ENCODE measurements around the gene HOXB8.
A peak's percentile ranks its signal among the peaks of the same experiment; 100 is the strongest.

HOXB8 gene

DNA sequence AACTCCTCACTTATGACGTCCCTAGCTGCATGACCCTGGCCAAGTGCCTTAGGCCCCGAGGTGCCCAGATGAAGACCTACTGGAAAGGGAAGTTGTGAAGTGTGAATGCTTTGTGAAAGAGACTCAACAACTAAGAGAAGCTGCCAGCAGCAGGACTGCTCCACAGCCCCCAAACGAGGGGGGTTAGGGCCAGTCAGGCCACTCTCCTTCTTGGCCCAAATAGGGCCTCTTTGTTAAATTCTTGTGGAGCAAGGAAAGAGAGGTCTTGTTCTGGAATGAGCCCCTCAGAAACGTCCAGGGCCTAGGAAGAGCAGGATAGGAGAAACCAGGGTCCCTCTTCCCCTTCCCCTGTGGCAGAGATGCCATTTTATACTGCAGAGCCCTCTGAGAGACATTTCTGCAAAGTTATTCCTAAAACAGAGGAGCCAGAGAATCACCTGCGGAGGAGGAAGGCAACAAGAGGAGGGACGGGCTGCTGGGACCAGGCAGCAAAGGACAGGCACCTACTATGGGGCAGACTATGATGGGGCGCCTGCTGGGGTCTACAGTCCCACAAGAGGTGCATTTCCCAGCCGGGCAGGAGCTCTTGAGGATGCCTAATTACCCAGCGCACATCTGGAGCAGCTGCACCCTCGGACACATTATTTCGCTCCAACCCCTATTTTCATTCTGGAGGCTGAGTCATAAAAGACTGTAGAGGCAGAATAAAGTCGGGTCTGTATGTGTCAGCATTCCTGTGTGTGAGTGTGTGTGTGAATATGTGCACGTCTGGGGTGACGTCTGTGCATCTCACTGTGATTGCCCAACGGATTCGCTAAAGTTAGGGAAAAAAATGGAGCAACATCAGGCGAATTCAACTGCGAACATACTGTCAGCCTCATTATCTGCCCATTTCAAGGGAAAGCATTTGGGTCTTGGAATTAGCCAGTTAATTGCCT lies 22.5 kb upstream of the HOXB8 start:
- DNase-seq (ENCODE audit: insufficient read length, low spot score) (no peak), FAIRE-seq (no peak)
- TF ChIP-seq POU2F2 (IDR thresholded peaks at IDR 0.05; ENCODE audit: low read depth, low read length): no peak
- TF ChIP-seq TAF1 (IDR thresholded peaks at IDR 0.05; ENCODE audit: low read depth, low read length): no peak
- TF ChIP-seq POLR2A (IDR thresholded peaks at IDR 0.05; ENCODE audit: low read depth, low read length): no peak
- no peak for TF ChIP-seq POLR2AphosphoS5 (IDR thresholded peaks at IDR 0.05; ENCODE audit: low read depth, low read length)
- no peak for TF ChIP-seq PAX5 (IDR thresholded peaks at IDR 0.05; ENCODE audit: insufficient read depth, low read length, severe bottlenecking)
- no peak for TF ChIP-seq SPI1 (IDR thresholded peaks at IDR 0.05; ENCODE audit: low read depth, low read length)

DNA sequence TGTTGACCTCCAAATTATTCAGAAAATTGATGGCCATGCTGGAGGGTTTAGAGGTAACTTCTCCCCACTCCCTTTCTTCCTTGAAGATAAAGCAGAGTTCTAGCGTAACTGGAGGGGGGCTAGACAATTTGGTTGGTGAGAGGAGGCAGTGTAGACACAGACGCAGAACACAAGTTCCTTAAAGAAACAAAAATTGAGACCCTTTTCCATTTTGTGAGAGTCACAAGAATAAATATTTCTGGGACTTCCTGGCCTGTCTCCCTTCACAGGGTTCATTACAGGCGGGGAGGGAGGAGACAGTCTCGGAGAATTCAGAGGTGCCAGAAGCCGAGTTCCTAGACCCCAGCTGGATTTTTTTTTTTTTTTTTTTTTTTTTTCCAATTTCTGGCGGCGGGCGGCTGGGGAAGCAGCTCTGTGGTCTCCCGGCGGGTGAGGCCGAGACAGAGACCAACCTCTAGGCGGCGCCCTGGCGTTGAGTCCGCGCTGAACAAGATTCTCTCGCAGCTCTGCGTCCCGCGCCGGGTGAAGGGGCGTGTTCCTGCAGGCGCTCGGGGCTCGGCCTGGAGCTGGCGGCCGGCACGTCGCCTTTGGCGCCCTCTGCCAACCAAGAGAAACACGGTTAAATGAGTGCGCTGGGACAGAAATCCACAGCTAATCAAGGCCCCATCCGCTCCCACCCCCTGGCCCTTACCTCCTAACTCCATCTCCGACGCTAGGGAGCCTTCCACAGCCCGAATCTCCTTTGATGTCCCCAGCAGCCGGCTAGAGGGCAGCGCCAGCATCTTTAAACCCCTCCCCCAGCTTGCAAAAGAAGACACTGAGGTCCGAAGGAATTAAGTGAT lies 21.3 kb upstream of the HOXB8 start:
- peak; percentile 83 for DNase-seq (ENCODE audit: insufficient read length, low spot score)
- FAIRE-seq: peak; percentile 5
- TF ChIP-seq POU2F2 (IDR thresholded peaks at IDR 0.05; ENCODE audit: low read depth, low read length) (no peak), POLR2AphosphoS5 (IDR thresholded peaks at IDR 0.05; ENCODE audit: low read depth, low read length) (no peak), PAX5 (IDR thresholded peaks at IDR 0.05; ENCODE audit: insufficient read depth, low read length, severe bottlenecking) (no peak), SPI1 (IDR thresholded peaks at IDR 0.05; ENCODE audit: low read depth, low read length) (no peak), TAF1 (IDR thresholded peaks at IDR 0.05; ENCODE audit: low read depth, low read length) (no peak), POLR2A (IDR thresholded peaks at IDR 0.05; ENCODE audit: low read depth, low read length) (no peak)

DNA sequence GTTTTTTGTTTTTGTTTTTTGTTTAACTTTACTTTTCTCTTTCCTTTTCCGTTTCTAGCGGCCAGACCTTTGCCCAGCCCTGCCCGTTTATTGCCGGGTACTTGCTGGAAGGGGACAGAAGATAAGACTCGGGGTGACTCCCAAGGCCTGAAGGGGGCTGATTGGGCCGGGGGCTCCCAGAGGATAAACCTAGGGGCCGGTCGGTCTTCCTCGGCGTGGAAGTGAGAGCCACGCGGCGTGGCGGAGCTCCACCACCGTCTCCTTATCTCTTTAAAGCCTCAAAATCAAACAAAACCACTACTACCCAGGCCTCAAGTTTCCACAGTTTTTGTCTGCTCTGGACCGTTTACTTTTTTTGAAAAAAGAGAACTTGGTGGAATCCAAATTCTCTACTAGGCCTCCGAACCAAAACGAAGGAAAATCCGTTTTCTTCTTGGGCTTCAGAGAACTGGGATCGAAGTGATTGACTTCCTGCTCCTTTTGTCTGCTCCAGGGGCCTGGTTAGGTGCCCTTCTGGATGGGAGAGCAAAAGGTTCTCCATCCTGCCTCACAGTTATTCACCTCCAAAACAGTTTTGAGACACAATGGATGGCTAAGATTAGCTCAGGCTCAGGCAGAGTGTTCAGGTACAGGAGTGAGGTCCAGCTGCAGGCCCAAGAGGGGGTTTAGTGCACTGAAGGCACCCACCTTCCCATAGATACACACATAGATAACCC lies 19.6 kb upstream of the HOXB8 start:
- no peak for FAIRE-seq
- DNase-seq (ENCODE audit: insufficient read length, low spot score): no peak
- TF ChIP-seq SPI1 (IDR thresholded peaks at IDR 0.05; ENCODE audit: low read depth, low read length): no peak
- TF ChIP-seq PAX5 (IDR thresholded peaks at IDR 0.05; ENCODE audit: insufficient read depth, low read length, severe bottlenecking): no peak
- no peak for TF ChIP-seq POLR2A (IDR thresholded peaks at IDR 0.05; ENCODE audit: low read depth, low read length)
- no peak for TF ChIP-seq TAF1 (IDR thresholded peaks at IDR 0.05; ENCODE audit: low read depth, low read length)
- no peak for TF ChIP-seq POLR2AphosphoS5 (IDR thresholded peaks at IDR 0.05; ENCODE audit: low read depth, low read length)
- no peak for TF ChIP-seq POU2F2 (IDR thresholded peaks at IDR 0.05; ENCODE audit: low read depth, low read length)

- DNase-seq (ENCODE audit: insufficient read length, low spot score) (no peak), FAIRE-seq (no peak)
- TF ChIP-seq POLR2A (IDR thresholded peaks at IDR 0.05; ENCODE audit: low read depth, low read length): no peak
- TF ChIP-seq PAX5 (IDR thresholded peaks at IDR 0.05; ENCODE audit: insufficient read depth, low read length, severe bottlenecking): no peak
- no peak for TF ChIP-seq POU2F2 (IDR thresholded peaks at IDR 0.05; ENCODE audit: low read depth, low read length)
- TF ChIP-seq POLR2AphosphoS5 (IDR thresholded peaks at IDR 0.05; ENCODE audit: low read depth, low read length): no peak
- TF ChIP-seq TAF1 (IDR thresholded peaks at IDR 0.05; ENCODE audit: low read depth, low read length): no peak
- TF ChIP-seq SPI1 (IDR thresholded peaks at IDR 0.05; ENCODE audit: low read depth, low read length): no peak
Observed at GRCh38 chr17:48633266-48633677, 18.2 kb upstream of the HOXB8 start.

DNA sequence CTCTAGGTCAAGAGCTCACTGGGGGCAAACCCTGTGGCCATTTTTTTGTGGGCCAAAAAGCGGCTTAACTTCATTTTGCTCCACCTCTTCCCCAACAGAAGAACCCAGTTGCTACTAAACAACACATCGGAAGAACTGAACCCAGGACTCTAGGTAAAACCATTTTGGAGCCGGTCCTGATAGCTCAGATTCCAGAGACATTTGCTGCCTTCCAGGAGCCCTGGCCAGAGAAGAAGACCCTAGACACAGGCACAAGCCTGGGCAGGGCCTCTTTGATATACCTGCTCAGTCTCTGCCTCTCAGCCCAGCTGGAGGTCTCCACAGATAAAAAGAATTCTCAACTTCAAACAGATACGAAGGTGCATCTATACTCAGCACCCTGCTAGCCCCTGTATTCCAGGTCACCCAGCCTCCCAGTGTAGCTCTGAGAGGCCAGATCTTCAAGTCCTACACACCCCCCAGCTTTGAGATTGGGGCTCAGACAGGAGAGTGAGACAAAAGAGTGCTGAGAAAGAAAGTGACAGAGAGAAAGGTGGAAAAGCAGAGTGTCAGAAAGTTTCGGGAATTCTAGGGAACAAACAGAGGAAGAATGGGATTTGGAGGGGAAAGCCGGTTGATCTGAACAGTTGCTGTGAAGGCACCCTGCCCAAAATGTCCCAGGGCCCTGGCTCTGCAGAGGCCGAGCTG lies 17.6 kb upstream of the HOXB8 start:
- TF ChIP-seq POLR2A (IDR thresholded peaks at IDR 0.05; ENCODE audit: low read depth, low read length): no peak
- TF ChIP-seq PAX5 (IDR thresholded peaks at IDR 0.05; ENCODE audit: insufficient read depth, low read length, severe bottlenecking): no peak
- TF ChIP-seq POLR2AphosphoS5 (IDR thresholded peaks at IDR 0.05; ENCODE audit: low read depth, low read length): no peak
- no peak for TF ChIP-seq POU2F2 (IDR thresholded peaks at IDR 0.05; ENCODE audit: low read depth, low read length)
- no peak for TF ChIP-seq TAF1 (IDR thresholded peaks at IDR 0.05; ENCODE audit: low read depth, low read length)
- TF ChIP-seq SPI1 (IDR thresholded peaks at IDR 0.05; ENCODE audit: low read depth, low read length): no peak
- peak; percentile 9 for FAIRE-seq
- no peak for DNase-seq (ENCODE audit: insufficient read length, low spot score)

- DNase-seq (ENCODE audit: insufficient read length, low spot score): no peak
- peak; percentile 80 for FAIRE-seq
- TF ChIP-seq POLR2A (IDR thresholded peaks at IDR 0.05; ENCODE audit: low read depth, low read length) (no peak), SPI1 (IDR thresholded peaks at IDR 0.05; ENCODE audit: low read depth, low read length) (0 out of 2 replicates have a peak, but pooled peaks have one; percentile 10)
Observed at GRCh38 chr17:48631693-48632578, 16.8 kb upstream of the HOXB8 start.

GRCh38 chr17:48630925-48631692 lies 16.0 kb upstream of the HOXB8 start:
- TF ChIP-seq SPI1 (IDR thresholded peaks at IDR 0.05; ENCODE audit: low read depth, low read length) (no peak), TAF1 (IDR thresholded peaks at IDR 0.05; ENCODE audit: low read depth, low read length) (no peak), PAX5 (IDR thresholded peaks at IDR 0.05; ENCODE audit: insufficient read depth, low read length, severe bottlenecking) (no peak), POLR2A (IDR thresholded peaks at IDR 0.05; ENCODE audit: low read depth, low read length) (no peak), POU2F2 (IDR thresholded peaks at IDR 0.05; ENCODE audit: low read depth, low read length) (no peak), POLR2AphosphoS5 (IDR thresholded peaks at IDR 0.05; ENCODE audit: low read depth, low read length) (no peak)
- DNase-seq (ENCODE audit: insufficient read length, low spot score) (no peak), FAIRE-seq (no peak)
